Heart left ventricle (tissue), 16 donors: ENCODE measurements around the gene RNF167. TPM values are rescaled to one million over a fixed set of nuclear protein-coding genes. Genes with fewer than 3 reads are reported as not detected.

Experiments used
- ATAC-seq, 4 donors: fragments of 200-7000 bp; cut with Tn5 transposase; one replicate each; pipeline ENCODE4 v1.9.1; 2020 to 2022; ENCODE audit warnings: moderate library complexity in 4 of 4, mild to moderate bottlenecking in 3 of 4, moderate number of reproducible peaks in 1 of 4
- DNase-seq, 5 donors: peaks; one replicate each; pipeline ENCODE4 v3.0.0-alpha.2; 2020
- H3K27ac ChIP-seq, 12 donors: fragments of 200-600 bp; sonication (generic) in 4 of 12; one replicate each; pipeline versions ENCODE4 v1.5.0 to v1.8.0; 2016 to 2022; ENCODE audit warnings: mild to moderate bottlenecking in 2 of 12
- H3K27me3 ChIP-seq, 9 donors: fragments of 200-600 bp; sonication (generic) in 2 of 9; one replicate each; pipeline versions ENCODE4 v1.5.1 to v1.8.0; 2016 to 2022; ENCODE audit warnings: mild to moderate bottlenecking in 3 of 9
- H3K36me3 ChIP-seq, 9 donors: fragments of 200-600 bp; sonication (generic) in 2 of 9; one replicate each; pipeline versions ENCODE4 v1.5.0 to v1.8.0; 2018 to 2022; ENCODE audit warnings: mild to moderate bottlenecking in 2 of 9
- H3K4me1 ChIP-seq, 12 donors: fragments of 200-600 bp; sonication (generic) in 4 of 12; one replicate each; pipeline versions ENCODE4 v1.5.0 to v1.8.0; 2016 to 2022; ENCODE audit warnings: mild to moderate bottlenecking in 3 of 12
- H3K4me3 ChIP-seq, 12 donors: fragments of 200-600 bp; sonication (generic) in 4 of 12; one replicate each; pipeline versions ENCODE4 v1.5.0 to v1.8.0; 2017 to 2022; ENCODE audit warnings: mild to moderate bottlenecking in 9 of 12, moderate library complexity in 4 of 12
- H3K9me3 ChIP-seq, 12 donors: fragments of 200-600 bp; sonication (generic) in 4 of 12; one replicate each; pipeline versions ENCODE4 v1.5.0 to v1.8.0; 2016 to 2022; ENCODE audit warnings: mild to moderate bottlenecking in 1 of 12
- CTCF ChIP-seq, 12 donors: fragments of 200-600 bp; sonication (generic) in 4 of 12; IDR thresholded peaks; one replicate each; pipeline versions ENCODE4 v1.5.0 to v1.8.0; 2018 to 2022; ENCODE audit warnings: antibody characterized with exemption in 12 of 12, mild to moderate bottlenecking in 5 of 12
- POLR2A ChIP-seq, 2 donors: fragments of 450-650 bp; IDR thresholded peaks; one replicate each; pipeline ENCODE4 v1.6.1; 2017; ENCODE audit warnings: antibody characterized with exemption in 2 of 2, mild to moderate bottlenecking in 2 of 2, moderate library complexity in 2 of 2
- WGBS, 4 donors: extraction: QIAGEN DNeasy Blood & Tissue Kit in 2 of 4; methylation state at CpG; one replicate each; pipeline versions ENCODE4 v1.1.5 to v1.1.7; 2013 to 2018; 5-methylcytosine and 5-hydroxymethylcytosine counted together
- intact Hi-C, 10 donors: fragments of 100-400 bp; cut with DNase I; formaldehyde crosslinking; loops; one replicate each; pipeline versions ENCODE4 v1.11.1 to v1.14.2; 2022
- long read RNA-seq, 3 donors: library from polyadenylated mRNA; unstranded; transcript quantifications; one replicate each; pipeline ENCODE4 v2.0.0, GENCODE V29; 2020 to 2021
- polyA plus RNA-seq, 2 donors: library from polyadenylated mRNA; stranded (reverse); fragments of 200-250 nt; gene quantifications; one replicate each; pipeline ENCODE4 v1.2.3, GENCODE V29; 2013
- total RNA-seq, 9 donors: library from RNA; depleted of rRNA in 2 of 9; stranded (reverse); fragments of >200 nt in 2 of 9; fragmentation: NEBNext Ultra II Directional in 3 of 9; extraction: Animal tissue kit (Norgen Biotek cat#: 25700) in 3 of 9; gene quantifications; one replicate each; pipeline versions ENCODE4 v1.1.0 to v1.2.4, GENCODE V29; 2016 to 2023
- donor health status: ischemic (EF 13 %, LVEDD 7.1; RV severe dilation, severe dysfunction).
- donor health status: healthy with polysubstance abuse.
- donor health status: DM: no; HTN: yes; CAD: no.
- donor health status: DM: no; HTN: no; CAD: no.
- donor health status: ischemic (EF 25% LVEDD 6.9; RV normal size, moderate dysfunction).
- donor health status: ischemic (EF 25% LVEDD 5.7; RV mildly dilated, moderate dysfunction).
- donor health status: healthy.
- donor health status: DM: yes; HTN: yes; CAD: no.
- donor health status: ischemic (EF 35%, LVEDD 5.7; RV mildly dilated, moderate dysfunction).
- donor health status: nonischemic (EF 11% LVEDD 7.7; RV severe dilation, severe dysfunction).
- donor health status: DM: yes; HTN: yes; CAD: no.
- donor health status: PGD.
- donor health status: ischemic (EF 29% LVEDD 5.4; RV normal size, mild dysfunction).
- donor health status: nonischemic (EF 23%, LVEDD 6.1; RV moderate dilation, normal function).

The RNF167 gene
- total RNA-seq (100 to 1,000 TPM in 1 of 9 donors, 10 to 100 TPM in 8; 50.7 to 111 (median 79.6) TPM), polyA plus RNA-seq (100 to 1,000 TPM; 134 to 152 TPM)
- long read RNA-seq, donor 1, transcript RNF167-201 (10 exons, 1,915 nt) = major isoform, 6 of 24 reads
- long read RNA-seq, donor 1, transcript RNF167-211 (9 exons, 1,757 nt) = minor isoform, 5 of 24 reads
- long read RNA-seq, donor 1, partial matches to known transcripts = 4 of 24 reads
- long read RNA-seq, donor 1, other reads (novel, unspliced or antisense) = 9 of 24 reads
- long read RNA-seq, donor 2, transcript RNF167-211 (9 exons, 1,757 nt) = minor isoform, 11 of 112 reads
- long read RNA-seq, donor 2, transcript RNF167-201 (10 exons, 1,915 nt) = major isoform, 30 of 112 reads
- long read RNA-seq, donor 2, partial matches to known transcripts = 10 of 112 reads
- long read RNA-seq, donor 2, other reads (novel, unspliced or antisense) = 60 of 112 reads
- long read RNA-seq, donor 3, transcript RNF167-211 (9 exons, 1,757 nt) = minor isoform, 6 of 33 reads
- long read RNA-seq, donor 3, transcript RNF167-201 (10 exons, 1,915 nt) = major isoform, 11 of 33 reads
- long read RNA-seq, donor 3, partial matches to known transcripts = 6 of 33 reads
- long read RNA-seq, donor 3, other reads (novel, unspliced or antisense) = 10 of 33 reads

GRCh38 chr17:4939796-4940554 is at the start of gene RNF167, which contains the start of gene SLC25A11:
Gene RNF167, plus strand, starts transcription at chr17:4940268. Its CDS starts 642 bp downstream, at chr17:4940910.
Gene SLC25A11, minus strand, starts transcription at chr17:4940046. Its CDS starts 136 bp downstream, at chr17:4939910.
- ATAC-seq (peak; percentile 91 to 95 (median 94)), DNase-seq (peak; percentile 94 to 97 (median 95))
- no peaks in the 10 kb centered on the region for H3K27me3 ChIP-seq
- 0% methylated on average over 48 to 72 of the region's 72 CpGs for WGBS, 4 donors
- H3K4me3 ChIP-seq = peak within 1 kb of the TSS; percentile 76 to 98 (median 88)
- H3K9me3 ChIP-seq = no peaks in the 10 kb centered on the region
- intact Hi-C loops = loop anchor here in 8 of 10 donors (1.0 to 10.0 kb wide), 9 partner anchors 8 to 57 kb away; partner anchors contain the start of genes INCA1 (in 5 of the 8), KIF1C (in 5 of the 8), CAMTA2 (in 3 of the 8) and PFN1 (in 2 of the 8)
- H3K36me3 ChIP-seq = peaks cover 0 to 68% (median 53%) of the 10 kb centered on the region in 9 donors
- H3K4me1 ChIP-seq = peaks cover 11 to 56% (median 33%) of the 10 kb centered on the region in 12 donors
- TF ChIP-seq POLR2A (IDR thresholded peaks at IDR 0.05) (peak in 1 of 2 donors; percentile 86), CTCF (IDR thresholded peaks at IDR 0.05) (peak in 2 of 12 donors; percentile 6 to 10)
- H3K27ac ChIP-seq = peak within 1 kb of the TSS; percentile 91 to 100 (median 97)

GRCh38 chr17:4891411-4892410 is 48.4 kb upstream of the RNF167 start:
- DNase-seq = peak in 2 of 5 donors; percentile 25 to 66
- WGBS, 4 donors = 92 to 96% (median 94%) methylated on average over 35 to 42 of the region's 42 CpGs

More at GRCh38 chr17:4891411-4892410, 48.4 kb upstream of the RNF167 start:
- intact Hi-C loops = loop anchor here in 3 of 10 donors (2.0 to 10.0 kb wide), 3 partner anchors 183 to 327 kb away; partner anchors contain the start of gene GGT6 (in 1 of the 3)
- no peaks in the 10 kb centered on the region for H3K9me3 ChIP-seq
- H3K4me3 ChIP-seq = no peak overlapping the region
- no peak overlapping the region for H3K27ac ChIP-seq
- H3K36me3 ChIP-seq = peaks cover 4 to 99% (median 92%) of the 10 kb centered on the region in 9 donors
- no peaks in the 10 kb centered on the region for H3K27me3 ChIP-seq
- TF ChIP-seq CTCF (IDR thresholded peaks at IDR 0.05) (no peak), POLR2A (IDR thresholded peaks at IDR 0.05) (no peak)
- ATAC-seq = no peak
- no peaks in the 10 kb centered on the region for H3K4me1 ChIP-seq
